Liver (tissue), 9 donors: ENCODE results near the gene CLMN. TPM values are rescaled to one million over a fixed set of nuclear protein-coding genes. Genes with fewer than 3 reads are reported as not detected.

Experiments used
- DNase-seq: peaks from one replicate; pipeline ENCODE4 v3.0.0-alpha.2; 2017; ENCODE audit warnings: low spot score
- H3K27ac ChIP-seq, 2 donors: one replicate each; pipeline ENCODE4 v1.7.0; 2013; ENCODE audit warnings: inconsistent platforms in 2 of 2, low read length in 2 of 2, control low read depth in 1 of 2, low read depth in 1 of 2, mild to moderate bottlenecking in 1 of 2
- H3K27me3 ChIP-seq, 4 donors: one replicate each; pipeline versions ENCODE4 v1.6.1 to v1.7.0; 2013; ENCODE audit warnings: low read length in 3 of 4, inconsistent platforms in 1 of 4, mild to moderate bottlenecking in 1 of 4, moderate library complexity in 1 of 4; ENCODE audit not compliant: control insufficient read depth in 4 of 4, insufficient read depth in 4 of 4
- H3K36me3 ChIP-seq, 4 donors: one replicate each; pipeline versions ENCODE4 v1.6.1 to v1.7.0; 2013; ENCODE audit warnings: low read length in 3 of 4, mild to moderate bottlenecking in 3 of 4, low read depth in 1 of 4, moderate library complexity in 1 of 4; ENCODE audit not compliant: control insufficient read depth in 4 of 4, insufficient read depth in 3 of 4
- H3K4me1 ChIP-seq, 4 donors: one replicate each; pipeline versions ENCODE4 v1.6.1 to v1.7.0; 2013; ENCODE audit warnings: low read length in 3 of 4, mild to moderate bottlenecking in 3 of 4, moderate library complexity in 1 of 4; ENCODE audit not compliant: control insufficient read depth in 4 of 4, insufficient read depth in 4 of 4
- H3K4me3 ChIP-seq, 3 donors: one replicate each; pipeline versions ENCODE4 v1.6.1 to v1.7.0; 2013; ENCODE audit warnings: low read length in 3 of 3, control low read depth in 1 of 3, low read depth in 1 of 3, mild to moderate bottlenecking in 1 of 3
- H3K9ac ChIP-seq, 2 donors: one replicate each; pipeline ENCODE4 v1.7.0; 2013; ENCODE audit warnings: low read length in 2 of 2, mild to moderate bottlenecking in 2 of 2, moderate library complexity in 2 of 2, control low read depth in 1 of 2, low read depth in 1 of 2
- H3K9me3 ChIP-seq, 4 donors: one replicate each; pipeline versions ENCODE4 v1.6.1 to v1.7.0; 2013; ENCODE audit warnings: low read length in 3 of 4; ENCODE audit not compliant: control insufficient read depth in 4 of 4
- EGR1 ChIP-seq, 2 donors: IDR thresholded peaks; 2 replicates each; pipeline ENCODE4 v1.6.1; 2016 to 2018; ENCODE audit warnings: antibody characterized with exemption in 2 of 2, low read depth in 2 of 2
- FOXA1 ChIP-seq: IDR thresholded peaks from 2 replicates; pipeline ENCODE4 v1.6.1; 2016; ENCODE audit warnings: antibody characterized with exemption
- FOXA2 ChIP-seq: IDR thresholded peaks from 2 replicates; pipeline ENCODE4 v1.6.1; 2016; ENCODE audit warnings: antibody characterized with exemption
- GABPA ChIP-seq, 2 donors: IDR thresholded peaks in 1 of 2; conservative IDR thresholded peaks in 1 of 2; 2 replicates each; pipeline ENCODE4 v1.6.1; 2016; ENCODE audit warnings: antibody characterized with exemption in 2 of 2, mild to moderate bottlenecking in 1 of 2, moderate library complexity in 1 of 2
- HNF4A ChIP-seq, 2 donors: conservative IDR thresholded peaks; 2 replicates each; pipeline ENCODE4 v1.6.1; 2016; ENCODE audit warnings: antibody characterized with exemption in 2 of 2, mild to moderate bottlenecking in 2 of 2
- HNF4G ChIP-seq: IDR thresholded peaks from 2 replicates; pipeline ENCODE4 v1.6.1; 2016; ENCODE audit warnings: antibody characterized with exemption
- JUND ChIP-seq, 2 donors: IDR thresholded peaks; 2 replicates each; pipeline ENCODE4 v1.6.1; 2016; ENCODE audit warnings: antibody characterized with exemption in 2 of 2
- NR2F2 ChIP-seq: IDR thresholded peaks from 2 replicates; pipeline ENCODE4 v1.6.1; 2016; ENCODE audit warnings: antibody characterized with exemption
- RAD21 ChIP-seq, 2 donors: IDR thresholded peaks; 2 replicates each; pipeline ENCODE4 v1.6.1; 2016; ENCODE audit warnings: antibody characterized with exemption in 2 of 2, mild to moderate bottlenecking in 2 of 2
- RXRA ChIP-seq, 2 donors: IDR thresholded peaks; 2 replicates each; pipeline ENCODE4 v1.6.1; 2017 to 2018; ENCODE audit warnings: antibody characterized with exemption in 2 of 2, mild to moderate bottlenecking in 1 of 2
- YY1 ChIP-seq: IDR thresholded peaks from 2 replicates; pipeline ENCODE4 v1.6.1; 2016; ENCODE audit warnings: antibody characterized with exemption, mild to moderate bottlenecking
- WGBS: extraction: QIAGEN DNeasy Blood & Tissue Kit; methylation state at CpG from one replicate; pipeline ENCODE4 v1.1.7; 2013; 5-methylcytosine and 5-hydroxymethylcytosine counted together
- polyA plus RNA-seq, 2 donors: library from polyadenylated mRNA; stranded (reverse) in 1 of 2; unstranded in 1 of 2; fragments of 200-250 nt in 1 of 2; fragments of >200 nt in 1 of 2; fragmentation: Nextera tagmentation in 1 of 2; extraction: Ambion mirVana in 1 of 2; gene quantifications; one replicate each; pipeline versions ENCODE4 v1.2.1 to v1.2.3, GENCODE V29; 2013 to 2015
- total RNA-seq, 2 donors: library from RNA; depleted of rRNA; stranded (reverse); fragments of >200 nt; gene quantifications; one replicate each; pipeline ENCODE4 v1.2.3, GENCODE V29; 2014
- TF ChIP-seq, protein P1 (sequence below): IDR thresholded peaks from 2 replicates; pipeline ENCODE4 v1.6.1; 2016; ENCODE audit warnings: antibody characterized with exemption
- TF ChIP-seq, protein P2 (sequence below): fragments of 150-350 bp; IDR thresholded peaks from 2 replicates; pipeline ENCODE4 v1.5.1; 2017; ENCODE audit warnings: improper control_type of control experiment, low read depth, low read length; ENCODE audit not compliant: missing input control
- TF ChIP-seq, protein P3 (sequence below): IDR thresholded peaks from 2 replicates; pipeline ENCODE4 v1.6.1; 2016; ENCODE audit warnings: antibody characterized with exemption
- TF ChIP-seq, protein P4 (sequence below): IDR thresholded peaks from 2 replicates; pipeline ENCODE4 v1.6.1; 2016; ENCODE audit warnings: antibody characterized with exemption
- TF ChIP-seq, protein P5 (sequence below): IDR thresholded peaks from 2 replicates; pipeline ENCODE4 v1.6.1; 2016; ENCODE audit warnings: antibody characterized with exemption, mild to moderate bottlenecking
- donor health status: healthy.
- donor health status: healthy.
- donor health status: healthy.
- donor health status: healthy.
- donor health status: healthy.

The CLMN gene
- total and polyA plus RNA-seq, 4 donors = 6.0 to 41.1 (median 24.1) TPM

DNA sequence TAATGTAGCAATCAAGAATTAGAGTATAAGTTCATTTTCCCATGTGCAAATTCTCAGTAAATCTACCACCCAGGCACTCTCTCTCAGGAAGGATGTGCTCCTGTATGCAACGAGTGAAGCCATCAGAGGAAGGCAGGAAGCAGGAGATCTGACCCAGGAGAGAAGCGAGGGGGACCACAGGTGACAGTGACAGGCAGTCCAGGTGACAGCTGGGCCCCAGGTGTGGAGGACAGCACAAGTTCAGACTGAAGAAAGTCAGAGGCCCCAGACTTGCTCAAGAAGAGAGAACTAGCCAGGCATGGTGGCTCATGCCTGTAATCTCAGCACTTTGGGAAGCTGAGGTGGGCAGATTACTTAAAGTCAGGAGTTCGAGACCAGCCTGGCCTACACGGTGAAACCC is 13.8 kb downstream of the CLMN start:
- TF ChIP-seq FOXA1 (no peak), YY1 (no peak), HNF4G (no peak), EGR1 (IDR thresholded peaks at IDR 0.05; ENCODE audit: low read depth in 2 of 2) (no peak), RXRA (IDR thresholded peaks at IDR 0.05) (no peak), NR2F2 (no peak), GABPA (IDR thresholded peaks at IDR 0.05 in 1 of 2, conservative IDR thresholded peaks at IDR 0.05 in 1 of 2) (no peak), RAD21 (IDR thresholded peaks at IDR 0.05) (no peak), HNF4A (conservative IDR thresholded peaks at IDR 0.05) (no peak), JUND (IDR thresholded peaks at IDR 0.05) (no peak)
- TF ChIP-seq, protein P1, sequence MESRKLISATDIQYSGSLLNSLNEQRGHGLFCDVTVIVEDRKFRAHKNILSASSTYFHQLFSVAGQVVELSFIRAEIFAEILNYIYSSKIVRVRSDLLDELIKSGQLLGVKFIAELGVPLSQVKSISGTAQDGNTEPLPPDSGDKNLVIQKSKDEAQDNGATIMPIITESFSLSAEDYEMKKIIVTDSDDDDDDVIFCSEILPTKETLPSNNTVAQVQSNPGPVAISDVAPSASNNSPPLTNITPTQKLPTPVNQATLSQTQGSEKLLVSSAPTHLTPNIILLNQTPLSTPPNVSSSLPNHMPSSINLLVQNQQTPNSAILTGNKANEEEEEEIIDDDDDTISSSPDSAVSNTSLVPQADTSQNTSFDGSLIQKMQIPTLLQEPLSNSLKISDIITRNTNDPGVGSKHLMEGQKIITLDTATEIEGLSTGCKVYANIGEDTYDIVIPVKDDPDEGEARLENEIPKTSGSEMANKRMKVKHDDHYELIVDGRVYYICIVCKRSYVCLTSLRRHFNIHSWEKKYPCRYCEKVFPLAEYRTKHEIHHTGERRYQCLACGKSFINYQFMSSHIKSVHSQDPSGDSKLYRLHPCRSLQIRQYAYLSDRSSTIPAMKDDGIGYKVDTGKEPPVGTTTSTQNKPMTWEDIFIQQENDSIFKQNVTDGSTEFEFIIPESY = no peak
- TF ChIP-seq, protein P2, sequence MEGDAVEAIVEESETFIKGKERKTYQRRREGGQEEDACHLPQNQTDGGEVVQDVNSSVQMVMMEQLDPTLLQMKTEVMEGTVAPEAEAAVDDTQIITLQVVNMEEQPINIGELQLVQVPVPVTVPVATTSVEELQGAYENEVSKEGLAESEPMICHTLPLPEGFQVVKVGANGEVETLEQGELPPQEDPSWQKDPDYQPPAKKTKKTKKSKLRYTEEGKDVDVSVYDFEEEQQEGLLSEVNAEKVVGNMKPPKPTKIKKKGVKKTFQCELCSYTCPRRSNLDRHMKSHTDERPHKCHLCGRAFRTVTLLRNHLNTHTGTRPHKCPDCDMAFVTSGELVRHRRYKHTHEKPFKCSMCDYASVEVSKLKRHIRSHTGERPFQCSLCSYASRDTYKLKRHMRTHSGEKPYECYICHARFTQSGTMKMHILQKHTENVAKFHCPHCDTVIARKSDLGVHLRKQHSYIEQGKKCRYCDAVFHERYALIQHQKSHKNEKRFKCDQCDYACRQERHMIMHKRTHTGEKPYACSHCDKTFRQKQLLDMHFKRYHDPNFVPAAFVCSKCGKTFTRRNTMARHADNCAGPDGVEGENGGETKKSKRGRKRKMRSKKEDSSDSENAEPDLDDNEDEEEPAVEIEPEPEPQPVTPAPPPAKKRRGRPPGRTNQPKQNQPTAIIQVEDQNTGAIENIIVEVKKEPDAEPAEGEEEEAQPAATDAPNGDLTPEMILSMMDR = no peak
- TF ChIP-seq, protein P3, sequence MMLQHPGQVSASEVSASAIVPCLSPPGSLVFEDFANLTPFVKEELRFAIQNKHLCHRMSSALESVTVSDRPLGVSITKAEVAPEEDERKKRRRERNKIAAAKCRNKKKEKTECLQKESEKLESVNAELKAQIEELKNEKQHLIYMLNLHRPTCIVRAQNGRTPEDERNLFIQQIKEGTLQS = no peak
- TF ChIP-seq, protein P4, sequence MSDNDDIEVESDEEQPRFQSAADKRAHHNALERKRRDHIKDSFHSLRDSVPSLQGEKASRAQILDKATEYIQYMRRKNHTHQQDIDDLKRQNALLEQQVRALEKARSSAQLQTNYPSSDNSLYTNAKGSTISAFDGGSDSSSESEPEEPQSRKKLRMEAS = no peak
- TF ChIP-seq, protein P5, sequence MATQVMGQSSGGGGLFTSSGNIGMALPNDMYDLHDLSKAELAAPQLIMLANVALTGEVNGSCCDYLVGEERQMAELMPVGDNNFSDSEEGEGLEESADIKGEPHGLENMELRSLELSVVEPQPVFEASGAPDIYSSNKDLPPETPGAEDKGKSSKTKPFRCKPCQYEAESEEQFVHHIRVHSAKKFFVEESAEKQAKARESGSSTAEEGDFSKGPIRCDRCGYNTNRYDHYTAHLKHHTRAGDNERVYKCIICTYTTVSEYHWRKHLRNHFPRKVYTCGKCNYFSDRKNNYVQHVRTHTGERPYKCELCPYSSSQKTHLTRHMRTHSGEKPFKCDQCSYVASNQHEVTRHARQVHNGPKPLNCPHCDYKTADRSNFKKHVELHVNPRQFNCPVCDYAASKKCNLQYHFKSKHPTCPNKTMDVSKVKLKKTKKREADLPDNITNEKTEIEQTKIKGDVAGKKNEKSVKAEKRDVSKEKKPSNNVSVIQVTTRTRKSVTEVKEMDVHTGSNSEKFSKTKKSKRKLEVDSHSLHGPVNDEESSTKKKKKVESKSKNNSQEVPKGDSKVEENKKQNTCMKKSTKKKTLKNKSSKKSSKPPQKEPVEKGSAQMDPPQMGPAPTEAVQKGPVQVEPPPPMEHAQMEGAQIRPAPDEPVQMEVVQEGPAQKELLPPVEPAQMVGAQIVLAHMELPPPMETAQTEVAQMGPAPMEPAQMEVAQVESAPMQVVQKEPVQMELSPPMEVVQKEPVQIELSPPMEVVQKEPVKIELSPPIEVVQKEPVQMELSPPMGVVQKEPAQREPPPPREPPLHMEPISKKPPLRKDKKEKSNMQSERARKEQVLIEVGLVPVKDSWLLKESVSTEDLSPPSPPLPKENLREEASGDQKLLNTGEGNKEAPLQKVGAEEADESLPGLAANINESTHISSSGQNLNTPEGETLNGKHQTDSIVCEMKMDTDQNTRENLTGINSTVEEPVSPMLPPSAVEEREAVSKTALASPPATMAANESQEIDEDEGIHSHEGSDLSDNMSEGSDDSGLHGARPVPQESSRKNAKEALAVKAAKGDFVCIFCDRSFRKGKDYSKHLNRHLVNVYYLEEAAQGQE = no peak
- Histone ChIP-seq H3K36me3 (no peaks in the 10 kb centered on the region), H3K4me3 (no peak overlapping the region), H3K4me1 (peaks cover 26 to 93% (median 73%) of the 10 kb centered on the region in 4 donors), H3K27me3 (no peaks in the 10 kb centered on the region), H3K27ac (peak overlapping the region in 1 of 2 donors; percentile 13), H3K9ac (no peak overlapping the region), H3K9me3 (no peaks in the 10 kb centered on the region)
- 81% methylated on average over 4 of the region's 4 CpGs for WGBS
- no peak for DNase-seq

DNA sequence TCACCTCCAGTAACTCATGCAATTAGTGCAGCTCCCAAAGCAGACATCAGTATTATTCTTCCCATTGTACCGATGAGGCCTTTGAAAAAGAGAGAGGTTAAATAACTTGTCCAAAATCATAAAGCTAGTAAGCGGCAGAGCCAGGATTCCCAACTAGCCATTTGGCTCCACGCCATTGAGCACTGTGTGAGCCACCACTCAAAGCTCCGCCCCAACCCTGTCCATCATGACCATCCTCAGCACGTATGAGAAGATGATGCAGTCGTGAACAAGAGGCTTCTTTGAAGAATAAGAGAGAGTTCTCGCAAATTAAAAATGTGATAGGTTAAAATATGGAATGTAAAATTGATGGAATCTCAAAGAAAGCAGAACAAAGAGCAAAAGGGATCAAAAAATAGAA is 14.6 kb downstream of the CLMN start:
- H3K36me3 ChIP-seq = no peaks in the 10 kb centered on the region
- TF ChIP-seq FOXA2 (no peak), NR2F2 (no peak), EGR1 (IDR thresholded peaks at IDR 0.05; ENCODE audit: low read depth in 2 of 2) (no peak), GABPA (IDR thresholded peaks at IDR 0.05 in 1 of 2, conservative IDR thresholded peaks at IDR 0.05 in 1 of 2) (no peak), HNF4G (no peak), YY1 (no peak), HNF4A (conservative IDR thresholded peaks at IDR 0.05) (no peak)
- TF ChIP-seq, protein P5 = no peak
- TF ChIP-seq, protein P2 = no peak

More for the DNA sequence above, 14.6 kb downstream of the CLMN start:
- Histone ChIP-seq H3K9ac (no peak overlapping the region), H3K27ac (no peak overlapping the region), H3K4me1 (peaks cover 26 to 92% (median 75%) of the 10 kb centered on the region in 4 donors), H3K9me3 (no peaks in the 10 kb centered on the region), H3K27me3 (no peaks in the 10 kb centered on the region), H3K4me3 (no peak overlapping the region)
- no peak for DNase-seq
- 93% methylated on average over 7 of the region's 7 CpGs for WGBS
